ENCODE results near the gene CTNNBL1. TPM values are rescaled to one million over a fixed set of nuclear protein-coding genes. Genes with fewer than 3 reads are reported as not detected.

The CTNNBL1 gene
- total and polyA plus RNA-seq, 5 donors from 2014 or later, result 56.0 to 117 (median 83.2) TPM

DNA sequence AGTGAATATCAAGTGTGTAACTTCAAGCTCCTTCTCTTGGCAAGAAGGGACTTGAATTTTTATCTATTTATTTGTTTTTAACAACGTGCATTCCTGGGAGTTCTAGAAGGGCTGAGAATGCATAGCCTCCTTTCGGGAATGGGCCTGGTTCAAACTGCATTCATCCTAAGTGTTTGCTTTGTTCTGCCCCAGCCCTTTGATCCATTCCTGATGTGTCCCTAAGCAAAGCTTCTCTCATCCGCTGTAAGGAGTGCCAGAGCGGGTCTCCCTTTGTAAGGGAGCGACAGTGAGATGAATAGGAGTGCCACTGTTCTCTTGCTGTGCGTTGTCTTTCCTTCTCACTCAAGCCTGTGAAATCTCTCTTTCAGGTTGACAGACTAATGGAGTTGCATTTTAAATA is 148.1 kb downstream of the CTNNBL1 start:
- H3K9me3 Mint-ChIP-seq, result no peaks in the 10 kb centered on the region
- Histone ChIP-seq H3K27ac (ENCODE audit: insufficient read depth, low read length, poor library complexity, severe bottlenecking) (no peak overlapping the region), H3K9me3 (ENCODE audit: control insufficient read depth in 2 of 2, low read length in 2 of 2) (no peaks in the 10 kb centered on the region), H3K4me1 (ENCODE audit: control insufficient read depth, insufficient read depth, low read length, poor library complexity, severe bottlenecking) (no peaks in the 10 kb centered on the region), H3K27me3 (ENCODE audit: control insufficient read depth, insufficient read depth, low read length) (no peaks in the 10 kb centered on the region), H3K4me3 (ENCODE audit: low read depth, low read length) (no peak overlapping the region), H3K36me3 (ENCODE audit: control insufficient read depth, insufficient read depth, low read length) (peaks cover 40% of the 10 kb centered on the region)
- no peak overlapping the region for H3K4me3 Mint-ChIP-seq
- H3K4me1 Mint-ChIP-seq, result peaks cover 0 to 4% (median 0%) of the 10 kb centered on the region in 4 donors
- H3K27me3 Mint-ChIP-seq, result no peaks in the 10 kb centered on the region
- DNase-seq (no peak), ATAC-seq (ENCODE audit: low read depth in 2 of 2) (no peak)
- peaks cover 62% of the 10 kb centered on the region for H3K36me3 Mint-ChIP-seq
- no peak overlapping the region for H3K27ac Mint-ChIP-seq

DNA sequence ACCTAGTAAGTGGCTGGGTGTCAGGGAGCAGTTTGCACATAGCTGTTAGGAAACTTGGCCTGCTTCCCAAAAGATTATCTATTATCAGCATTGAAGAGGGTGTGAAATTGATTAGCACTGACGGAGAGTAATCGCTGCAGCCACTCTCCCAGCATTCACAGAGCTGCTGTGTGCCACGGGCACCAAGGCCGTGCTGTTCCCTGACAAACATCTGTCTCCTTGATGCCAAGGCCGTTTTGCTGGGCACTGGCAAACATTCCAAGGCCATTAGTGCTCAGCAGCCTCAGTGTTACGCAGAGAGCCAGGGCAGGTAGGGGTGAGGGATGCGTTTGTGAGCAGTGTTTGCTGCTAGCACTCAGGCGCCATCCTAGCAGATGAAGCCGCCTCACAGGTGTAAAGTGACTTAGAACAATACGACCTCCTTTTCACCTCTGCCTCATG is 151.4 kb downstream of the CTNNBL1 start:
- Histone ChIP-seq H3K27me3 (ENCODE audit: control insufficient read depth, insufficient read depth, low read length) (no peaks in the 10 kb centered on the region), H3K4me1 (ENCODE audit: control insufficient read depth, insufficient read depth, low read length, poor library complexity, severe bottlenecking) (no peaks in the 10 kb centered on the region), H3K4me3 (ENCODE audit: low read depth, low read length) (no peak overlapping the region), H3K36me3 (ENCODE audit: control insufficient read depth, insufficient read depth, low read length) (peaks cover 48% of the 10 kb centered on the region), H3K9me3 (ENCODE audit: control insufficient read depth in 2 of 2, low read length in 2 of 2) (no peaks in the 10 kb centered on the region), H3K27ac (ENCODE audit: insufficient read depth, low read length, poor library complexity, severe bottlenecking) (no peak overlapping the region)
- H3K27me3 Mint-ChIP-seq, result no peaks in the 10 kb centered on the region
- H3K9me3 Mint-ChIP-seq, result no peaks in the 10 kb centered on the region
- DNase-seq (no peak), ATAC-seq (ENCODE audit: low read depth in 2 of 2) (no peak)
- H3K36me3 Mint-ChIP-seq, result peaks cover 72% of the 10 kb centered on the region
- peaks cover 0 to 2% (median under 1%) of the 10 kb centered on the region in 4 donors for H3K4me1 Mint-ChIP-seq
- no peak overlapping the region for H3K4me3 Mint-ChIP-seq
- H3K27ac Mint-ChIP-seq, result peak overlapping the region in 1 of 3 donors; percentile 7

DNA sequence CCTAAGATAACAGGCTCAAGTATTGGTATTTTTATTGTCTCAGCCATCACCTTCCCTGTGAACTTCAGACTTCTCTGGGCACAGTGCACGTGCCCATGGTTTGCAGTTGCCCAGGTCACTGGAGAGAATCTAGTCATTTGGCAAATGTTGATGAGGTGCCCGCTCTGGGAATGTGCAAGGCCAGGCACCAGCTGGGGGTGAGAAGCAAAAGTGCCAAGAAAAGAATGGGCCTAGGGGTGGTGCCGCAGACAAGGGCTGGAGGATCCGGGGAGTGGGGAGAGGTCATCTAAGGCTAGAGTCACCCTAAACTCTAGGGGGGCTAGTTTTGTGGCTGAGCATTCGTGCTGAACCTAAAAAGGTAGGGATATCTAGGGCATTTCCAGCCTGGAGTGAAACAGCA is 152.0 kb downstream of the CTNNBL1 start:
- H3K9me3 Mint-ChIP-seq, result no peaks in the 10 kb centered on the region
- peak overlapping the region in 2 of 3 donors; percentile 7 to 34 for H3K27ac Mint-ChIP-seq
- no peaks in the 10 kb centered on the region for H3K9me3 ChIP-seq (ENCODE audit: control insufficient read depth in 2 of 2, low read length in 2 of 2)
- no peak overlapping the region for H3K27ac ChIP-seq (ENCODE audit: insufficient read depth, low read length, poor library complexity, severe bottlenecking)
- ATAC-seq (ENCODE audit: low read depth in 2 of 2) (no peak), DNase-seq (no peak)
- no peaks in the 10 kb centered on the region for H3K27me3 Mint-ChIP-seq
- H3K4me3 ChIP-seq (ENCODE audit: low read depth, low read length), result no peak overlapping the region
- H3K4me3 Mint-ChIP-seq, result no peak overlapping the region
- H3K4me1 Mint-ChIP-seq, result peaks cover 0 to 2% (median under 1%) of the 10 kb centered on the region in 4 donors
- no peaks in the 10 kb centered on the region for H3K27me3 ChIP-seq (ENCODE audit: control insufficient read depth, insufficient read depth, low read length)
- H3K36me3 ChIP-seq (ENCODE audit: control insufficient read depth, insufficient read depth, low read length), result peaks cover 46% of the 10 kb centered on the region
- H3K4me1 ChIP-seq (ENCODE audit: control insufficient read depth, insufficient read depth, low read length, poor library complexity, severe bottlenecking), result no peaks in the 10 kb centered on the region
- H3K36me3 Mint-ChIP-seq, result peaks cover 66% of the 10 kb centered on the region

DNA sequence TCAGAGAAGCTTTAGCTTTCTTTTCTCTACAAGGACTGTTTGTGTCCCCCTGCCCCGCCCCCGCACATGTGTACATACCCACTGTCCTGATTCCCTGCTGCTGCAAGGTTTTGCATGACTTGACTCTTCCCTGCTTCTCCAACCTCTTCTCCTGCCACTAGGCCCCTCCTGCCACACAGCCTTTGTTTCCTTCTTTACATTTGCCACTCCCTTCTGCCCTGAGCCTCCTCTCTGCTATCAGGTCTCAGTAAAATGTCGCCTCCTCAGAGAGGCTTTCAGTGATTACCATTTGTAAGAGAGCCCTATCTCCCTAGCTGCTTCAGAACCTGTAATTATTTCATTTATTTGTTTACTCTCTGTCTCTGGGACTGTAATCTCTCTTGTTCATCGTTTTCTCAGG is 152.7 kb downstream of the CTNNBL1 start:
- DNase-seq (no peak), ATAC-seq (ENCODE audit: low read depth in 2 of 2) (no peak)
- Mint-ChIP-seq H3K27ac (no peak overlapping the region), H3K27me3 (no peaks in the 10 kb centered on the region), H3K4me1 (peaks cover 0 to 2% (median under 1%) of the 10 kb centered on the region in 4 donors), H3K9me3 (no peaks in the 10 kb centered on the region), H3K4me3 (no peak overlapping the region), H3K36me3 (peaks cover 62% of the 10 kb centered on the region)
- H3K4me3 ChIP-seq (ENCODE audit: low read depth, low read length), result no peak overlapping the region
- H3K27ac ChIP-seq (ENCODE audit: insufficient read depth, low read length, poor library complexity, severe bottlenecking), result no peak overlapping the region
- no peaks in the 10 kb centered on the region for H3K27me3 ChIP-seq (ENCODE audit: control insufficient read depth, insufficient read depth, low read length)
- H3K9me3 ChIP-seq (ENCODE audit: control insufficient read depth in 2 of 2, low read length in 2 of 2), result no peaks in the 10 kb centered on the region
- no peaks in the 10 kb centered on the region for H3K4me1 ChIP-seq (ENCODE audit: control insufficient read depth, insufficient read depth, low read length, poor library complexity, severe bottlenecking)
- H3K36me3 ChIP-seq (ENCODE audit: control insufficient read depth, insufficient read depth, low read length), result peaks cover 46% of the 10 kb centered on the region

DNA sequence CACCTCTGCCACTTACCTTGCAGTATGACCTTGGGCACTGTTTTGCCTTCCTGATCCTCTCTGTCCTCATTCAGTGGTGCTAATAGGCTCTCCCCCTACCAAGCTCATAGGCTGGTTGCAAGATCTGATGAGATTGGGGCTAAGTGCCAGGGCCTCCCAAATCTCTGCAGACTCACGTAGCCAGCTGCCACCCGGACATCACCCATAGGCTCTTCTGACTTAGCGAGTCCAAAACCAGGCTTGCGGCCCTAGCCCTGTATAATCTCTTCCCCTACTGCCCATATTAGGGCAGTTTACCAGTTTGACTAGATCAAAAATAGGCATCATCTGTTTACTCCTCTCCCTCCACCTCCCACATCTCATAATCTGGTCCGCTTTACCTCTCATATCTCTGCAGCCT is 154.9 kb downstream of the CTNNBL1 start:
- Mint-ChIP-seq H3K36me3 (peaks cover 55% of the 10 kb centered on the region), H3K4me3 (no peak overlapping the region), H3K4me1 (peaks cover 0 to 2% (median under 1%) of the 10 kb centered on the region in 4 donors), H3K27ac (peak overlapping the region; percentile 35 to 72 (median 39)), H3K27me3 (no peaks in the 10 kb centered on the region), H3K9me3 (no peaks in the 10 kb centered on the region)
- ATAC-seq (ENCODE audit: low read depth in 2 of 2), result no peak
- no peaks in the 10 kb centered on the region for H3K9me3 ChIP-seq (ENCODE audit: control insufficient read depth in 2 of 2, low read length in 2 of 2)
- H3K36me3 ChIP-seq (ENCODE audit: control insufficient read depth, insufficient read depth, low read length), result peaks cover 40% of the 10 kb centered on the region
- no peak for DNase-seq
- no peaks in the 10 kb centered on the region for H3K4me1 ChIP-seq (ENCODE audit: control insufficient read depth, insufficient read depth, low read length, poor library complexity, severe bottlenecking)
- H3K27ac ChIP-seq (ENCODE audit: insufficient read depth, low read length, poor library complexity, severe bottlenecking), result no peak overlapping the region
- H3K4me3 ChIP-seq (ENCODE audit: low read depth, low read length), result no peak overlapping the region
- H3K27me3 ChIP-seq (ENCODE audit: control insufficient read depth, insufficient read depth, low read length), result no peaks in the 10 kb centered on the region

DNA sequence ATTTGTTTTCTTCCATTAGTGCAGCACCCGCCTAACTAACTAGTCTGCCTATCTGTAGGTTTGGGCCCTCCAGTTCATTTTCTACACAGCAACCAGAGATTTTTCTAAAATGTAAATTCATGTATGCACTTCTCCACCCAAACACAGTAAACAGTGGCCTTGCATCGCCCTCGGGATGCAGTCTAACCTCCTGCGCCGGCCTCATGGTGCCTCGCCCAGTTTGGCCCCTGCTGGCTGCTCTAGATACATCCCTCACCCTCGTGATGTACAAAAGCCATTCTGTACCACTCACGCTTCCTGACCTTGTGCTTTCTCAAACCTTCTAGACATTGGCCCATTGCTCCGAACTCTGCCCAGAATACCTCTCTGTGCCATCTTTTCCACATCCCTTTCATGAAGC is 155.3 kb downstream of the CTNNBL1 start:
- no peaks in the 10 kb centered on the region for H3K27me3 Mint-ChIP-seq
- peaks cover 43% of the 10 kb centered on the region for H3K36me3 ChIP-seq (ENCODE audit: control insufficient read depth, insufficient read depth, low read length)

DNA sequence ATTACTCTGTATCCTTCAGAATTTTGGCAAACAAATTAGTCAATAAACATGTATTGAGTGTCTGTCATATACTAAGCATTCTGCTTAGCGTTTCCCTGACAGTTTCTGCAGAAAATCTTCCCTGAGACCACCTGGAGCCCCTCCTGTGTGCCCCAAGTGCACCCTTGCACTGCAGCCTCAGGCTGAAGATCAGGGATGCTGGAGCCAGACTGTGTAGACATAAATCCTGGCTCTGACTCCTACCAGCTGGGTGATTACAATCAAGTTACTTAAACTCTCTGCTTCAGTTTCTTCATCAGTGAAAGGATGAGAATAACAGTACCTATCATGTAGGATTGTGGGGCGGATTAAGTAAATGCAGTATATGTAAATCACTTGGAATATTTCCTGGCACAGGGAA is 155.7 kb downstream of the CTNNBL1 start:
- H3K4me1 ChIP-seq (ENCODE audit: control insufficient read depth, insufficient read depth, low read length, poor library complexity, severe bottlenecking), result no peaks in the 10 kb centered on the region
- Mint-ChIP-seq H3K9me3 (no peaks in the 10 kb centered on the region), H3K36me3 (peaks cover 61% of the 10 kb centered on the region), H3K4me1 (peaks cover 0 to 2% (median under 1%) of the 10 kb centered on the region in 4 donors), H3K27ac (no peak overlapping the region), H3K4me3 (no peak overlapping the region), H3K27me3 (no peaks in the 10 kb centered on the region)
- DNase-seq, result no peak
- H3K36me3 ChIP-seq (ENCODE audit: control insufficient read depth, insufficient read depth, low read length), result peaks cover 43% of the 10 kb centered on the region
- ATAC-seq (ENCODE audit: low read depth in 2 of 2), result no peak
- H3K4me3 ChIP-seq (ENCODE audit: low read depth, low read length), result no peak overlapping the region
- no peak overlapping the region for H3K27ac ChIP-seq (ENCODE audit: insufficient read depth, low read length, poor library complexity, severe bottlenecking)
- H3K9me3 ChIP-seq (ENCODE audit: control insufficient read depth in 2 of 2, low read length in 2 of 2), result no peaks in the 10 kb centered on the region
- no peaks in the 10 kb centered on the region for H3K27me3 ChIP-seq (ENCODE audit: control insufficient read depth, insufficient read depth, low read length)

More for the DNA sequence above, 155.3 kb downstream of the CTNNBL1 start:
- Histone ChIP-seq H3K9me3 (ENCODE audit: control insufficient read depth in 2 of 2, low read length in 2 of 2) (no peaks in the 10 kb centered on the region), H3K27ac (ENCODE audit: insufficient read depth, low read length, poor library complexity, severe bottlenecking) (no peak overlapping the region), H3K4me3 (ENCODE audit: low read depth, low read length) (no peak overlapping the region), H3K4me1 (ENCODE audit: control insufficient read depth, insufficient read depth, low read length, poor library complexity, severe bottlenecking) (no peaks in the 10 kb centered on the region), H3K27me3 (ENCODE audit: control insufficient read depth, insufficient read depth, low read length) (no peaks in the 10 kb centered on the region)
- no peaks in the 10 kb centered on the region for H3K9me3 Mint-ChIP-seq
- ATAC-seq (ENCODE audit: low read depth in 2 of 2), result no peak
- H3K4me3 Mint-ChIP-seq, result no peak overlapping the region
- peaks cover 0 to 2% (median under 1%) of the 10 kb centered on the region in 4 donors for H3K4me1 Mint-ChIP-seq
- DNase-seq, result no peak
- H3K27ac Mint-ChIP-seq, result no peak overlapping the region
- H3K36me3 Mint-ChIP-seq, result peaks cover 60% of the 10 kb centered on the region

DNA sequence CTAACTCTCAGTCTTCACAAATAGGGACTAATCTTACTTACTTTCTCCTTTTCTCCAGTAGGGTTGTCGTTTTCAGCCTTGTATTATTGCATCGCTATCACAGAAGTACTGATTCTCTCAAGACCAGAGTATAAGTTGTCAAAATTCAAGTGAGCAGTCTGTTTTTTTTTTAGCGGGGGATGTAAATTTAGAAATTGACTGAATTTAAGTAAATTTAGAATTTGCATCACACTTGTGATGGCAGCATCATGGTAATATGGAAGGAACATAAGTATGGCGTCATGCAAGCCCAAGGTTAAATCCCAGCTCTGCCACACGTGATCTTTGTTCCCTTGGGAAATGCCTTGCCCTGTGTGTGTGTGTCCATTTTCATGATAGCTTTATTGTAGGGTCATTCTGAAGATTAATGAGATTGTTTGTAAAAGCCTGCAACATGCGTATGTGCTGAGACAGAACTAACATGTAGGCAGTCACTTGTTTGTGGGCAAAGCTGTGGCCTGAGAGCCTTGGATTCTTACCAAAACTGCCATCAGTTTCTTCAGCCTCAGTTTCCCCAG is 156.3 kb downstream of the CTNNBL1 start:
- H3K27me3 Mint-ChIP-seq, result no peaks in the 10 kb centered on the region
- ATAC-seq (ENCODE audit: low read depth in 2 of 2) (no peak), DNase-seq (no peak)
- Histone ChIP-seq H3K27ac (ENCODE audit: insufficient read depth, low read length, poor library complexity, severe bottlenecking) (no peak overlapping the region), H3K9me3 (ENCODE audit: control insufficient read depth in 2 of 2, low read length in 2 of 2) (no peaks in the 10 kb centered on the region), H3K36me3 (ENCODE audit: control insufficient read depth, insufficient read depth, low read length) (peaks cover 41% of the 10 kb centered on the region), H3K4me3 (ENCODE audit: low read depth, low read length) (no peak overlapping the region), H3K27me3 (ENCODE audit: control insufficient read depth, insufficient read depth, low read length) (no peaks in the 10 kb centered on the region), H3K4me1 (ENCODE audit: control insufficient read depth, insufficient read depth, low read length, poor library complexity, severe bottlenecking) (no peaks in the 10 kb centered on the region)
- peaks cover 60% of the 10 kb centered on the region for H3K36me3 Mint-ChIP-seq
- no peaks in the 10 kb centered on the region for H3K9me3 Mint-ChIP-seq
- H3K27ac Mint-ChIP-seq, result no peak overlapping the region
- no peak overlapping the region for H3K4me3 Mint-ChIP-seq
- peaks cover 0 to 4% (median under 1%) of the 10 kb centered on the region in 4 donors for H3K4me1 Mint-ChIP-seq

Data from CD4-positive, CD25-positive, alpha-beta regulatory T cell (primary cell).